Subcutaneous adipose tissue (tissue), 4 donors: Measurements from ENCODE around the gene GOLGA6A. TPM values are rescaled to one million over a fixed set of nuclear protein-coding genes. Genes with fewer than 3 reads are reported as not detected.

Experiments used
- total RNA-seq, 4 donors: library from RNA; depleted of rRNA; stranded (reverse); fragments of >200 nt; gene quantifications; one replicate each; pipeline ENCODE4 v1.1.0, GENCODE V29; 2016
- TF ChIP-seq, protein P1 (sequence below): fragments of 450-650 bp; IDR thresholded peaks from one replicate; pipeline ENCODE4 v1.5.1; 2016; ENCODE audit warnings: low read depth, mild to moderate bottlenecking, control low read depth, antibody characterized with exemption, moderate library complexity

The GOLGA6A gene
- total RNA-seq, 4 donors from 2014 or later: 0.17 TPM; not detected in 3

DNA sequence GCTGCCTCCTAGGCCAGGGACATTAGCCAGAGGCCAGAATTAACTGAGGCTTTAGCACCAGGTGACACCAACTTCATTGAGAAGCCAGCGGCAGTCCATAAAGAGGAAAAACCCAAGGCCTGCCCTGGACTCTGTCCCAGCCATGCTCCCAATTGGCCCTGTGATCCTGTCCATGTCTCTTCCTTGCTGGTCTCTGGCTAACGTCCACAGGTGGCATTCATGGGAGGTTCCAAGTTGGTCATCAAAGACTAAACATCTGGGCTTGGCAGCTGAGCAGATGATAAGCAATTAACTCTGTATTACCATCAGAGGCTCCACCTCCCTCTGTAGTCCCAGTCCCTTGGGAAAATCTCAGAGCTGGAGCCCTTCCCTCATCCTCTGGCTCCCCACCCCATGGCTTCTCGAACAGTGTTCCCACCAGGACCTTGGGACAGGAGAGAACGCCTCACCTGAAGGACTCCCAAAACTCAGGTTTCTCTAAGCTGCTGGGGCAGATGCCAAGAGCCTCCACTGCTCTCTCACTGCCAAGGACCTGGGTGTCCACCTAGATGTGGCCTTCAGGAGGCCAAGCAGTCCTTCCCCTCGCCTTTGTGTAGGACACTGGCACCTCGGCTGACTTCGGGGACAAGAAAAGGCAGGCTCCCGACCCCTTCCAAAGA lies 40.4 kb downstream of the GOLGA6A start:
- TF ChIP-seq, protein P1, sequence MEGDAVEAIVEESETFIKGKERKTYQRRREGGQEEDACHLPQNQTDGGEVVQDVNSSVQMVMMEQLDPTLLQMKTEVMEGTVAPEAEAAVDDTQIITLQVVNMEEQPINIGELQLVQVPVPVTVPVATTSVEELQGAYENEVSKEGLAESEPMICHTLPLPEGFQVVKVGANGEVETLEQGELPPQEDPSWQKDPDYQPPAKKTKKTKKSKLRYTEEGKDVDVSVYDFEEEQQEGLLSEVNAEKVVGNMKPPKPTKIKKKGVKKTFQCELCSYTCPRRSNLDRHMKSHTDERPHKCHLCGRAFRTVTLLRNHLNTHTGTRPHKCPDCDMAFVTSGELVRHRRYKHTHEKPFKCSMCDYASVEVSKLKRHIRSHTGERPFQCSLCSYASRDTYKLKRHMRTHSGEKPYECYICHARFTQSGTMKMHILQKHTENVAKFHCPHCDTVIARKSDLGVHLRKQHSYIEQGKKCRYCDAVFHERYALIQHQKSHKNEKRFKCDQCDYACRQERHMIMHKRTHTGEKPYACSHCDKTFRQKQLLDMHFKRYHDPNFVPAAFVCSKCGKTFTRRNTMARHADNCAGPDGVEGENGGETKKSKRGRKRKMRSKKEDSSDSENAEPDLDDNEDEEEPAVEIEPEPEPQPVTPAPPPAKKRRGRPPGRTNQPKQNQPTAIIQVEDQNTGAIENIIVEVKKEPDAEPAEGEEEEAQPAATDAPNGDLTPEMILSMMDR: no peak

DNA sequence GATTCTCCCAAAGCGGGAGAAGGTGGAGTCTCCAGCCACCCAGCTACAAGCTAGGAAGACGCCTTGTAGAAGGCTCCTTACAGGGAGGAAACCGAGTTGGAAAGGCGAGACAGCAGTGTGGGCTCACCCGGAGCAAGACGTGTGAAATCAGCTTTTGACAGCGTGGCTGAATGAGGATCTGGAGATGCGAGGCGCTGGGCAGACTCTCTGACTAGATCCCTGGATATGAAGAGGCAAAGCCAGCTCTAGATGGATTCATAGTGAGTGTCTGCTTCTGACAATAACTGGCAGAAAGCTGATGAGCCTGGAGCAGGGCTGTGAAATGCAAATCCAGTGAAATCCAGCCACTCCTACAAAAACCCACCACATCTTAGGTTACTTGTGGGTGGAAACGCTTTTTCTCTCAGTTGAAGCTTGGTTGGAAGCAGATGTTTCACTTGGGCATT lies 41.0 kb downstream of the GOLGA6A start:
- TF ChIP-seq, protein P1: no peak

DNA sequence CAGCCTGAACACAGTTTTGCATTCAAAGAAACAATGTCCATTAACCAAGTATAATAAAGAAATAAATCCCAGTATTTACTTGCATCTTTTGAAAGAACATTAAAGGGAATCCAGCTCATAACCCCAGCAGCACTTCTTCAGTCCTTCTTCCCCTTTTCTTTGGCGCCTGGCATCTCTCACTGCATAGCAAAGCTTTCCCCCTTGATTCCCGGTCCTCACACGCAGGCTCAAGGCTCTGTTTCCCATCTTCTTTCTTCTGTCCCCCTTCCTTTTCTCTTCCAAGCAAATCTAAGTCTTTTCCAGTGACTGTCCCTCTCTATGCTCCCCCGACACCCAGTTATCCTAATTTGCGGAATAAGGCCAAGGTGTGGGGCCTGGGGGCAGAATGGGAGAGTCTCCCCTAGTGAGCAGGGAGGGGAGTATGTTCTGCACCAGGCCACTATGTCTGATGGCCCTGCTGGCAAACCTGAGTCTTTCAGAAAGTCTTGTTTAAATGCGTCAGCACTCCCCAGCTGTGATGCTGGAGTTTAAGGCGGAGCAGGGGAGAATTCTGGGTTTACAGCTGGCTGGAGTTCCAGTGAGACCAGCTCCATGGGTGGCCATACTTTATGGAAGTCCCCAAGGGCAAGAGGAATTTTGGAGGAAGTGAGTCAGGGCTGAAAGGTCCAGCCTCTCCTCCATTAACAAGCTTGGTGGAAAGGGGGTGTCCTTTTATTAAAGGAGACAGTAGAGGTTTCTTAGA lies 42.1 kb downstream of the GOLGA6A start:
- TF ChIP-seq, protein P1: no peak

DNA sequence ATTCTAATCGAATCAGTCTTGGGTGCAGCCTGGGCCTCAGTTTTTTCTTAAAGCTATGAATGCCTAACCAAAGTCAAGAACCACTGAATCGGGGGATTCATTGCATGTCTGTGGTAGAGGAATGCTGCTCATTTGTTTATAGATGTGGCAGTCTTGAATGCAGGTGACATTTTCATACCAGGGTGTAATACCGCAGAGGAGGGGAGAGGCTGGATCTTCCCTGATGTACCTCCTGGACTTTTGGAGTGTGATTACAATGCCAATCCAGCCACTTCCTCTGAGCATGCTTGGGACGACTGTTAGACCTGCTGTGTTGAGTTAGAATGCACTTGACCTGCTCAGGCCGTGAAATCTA lies 42.7 kb downstream of the GOLGA6A start:
- TF ChIP-seq, protein P1: no peak

DNA sequence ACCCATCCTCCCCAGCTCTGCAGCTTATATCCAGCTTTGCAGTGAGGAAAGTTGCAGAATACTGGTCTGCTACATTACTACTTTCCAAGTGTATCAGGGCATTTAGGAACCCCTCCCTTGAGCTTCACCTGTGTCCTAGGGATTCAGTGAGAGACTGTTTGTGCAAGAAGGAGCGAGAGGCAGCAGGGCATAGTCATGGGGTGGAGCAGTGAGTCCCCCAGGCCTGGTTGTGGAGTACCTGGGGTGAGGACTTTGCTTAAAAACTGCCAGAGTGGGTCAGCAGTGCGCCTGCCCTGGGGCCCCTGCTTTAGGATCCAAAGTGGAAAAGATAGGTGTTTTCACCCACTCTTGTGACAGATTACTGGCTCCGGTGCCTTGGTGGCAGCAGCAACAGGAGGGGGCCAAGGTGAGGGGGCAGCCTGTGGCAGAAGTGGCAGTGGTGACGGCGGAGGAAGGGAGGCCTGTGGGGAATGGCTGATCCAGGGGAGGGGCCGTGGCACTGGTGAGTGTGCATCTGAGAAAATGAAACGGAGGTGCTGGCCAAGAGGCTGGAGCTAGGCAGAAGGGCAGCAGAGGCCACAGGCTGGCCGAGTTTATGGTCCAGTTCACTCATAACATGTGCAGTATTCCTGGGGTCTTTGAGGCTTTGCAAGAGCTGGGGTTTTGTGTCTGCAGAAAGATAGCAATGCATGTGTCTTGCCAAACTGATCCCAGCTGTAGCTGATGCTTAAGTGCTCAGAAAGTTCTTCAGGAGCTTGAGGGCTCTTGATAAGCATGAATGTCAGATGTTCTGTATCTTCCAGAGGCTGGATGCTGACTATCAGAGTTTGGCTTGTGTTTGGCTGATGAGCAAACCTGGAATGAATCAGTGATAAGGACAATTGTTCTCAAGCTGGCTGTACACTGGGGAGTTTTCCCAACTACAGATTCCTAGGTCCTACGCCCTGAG lies 43.4 kb downstream of the GOLGA6A start:
- TF ChIP-seq, protein P1: no peak

DNA sequence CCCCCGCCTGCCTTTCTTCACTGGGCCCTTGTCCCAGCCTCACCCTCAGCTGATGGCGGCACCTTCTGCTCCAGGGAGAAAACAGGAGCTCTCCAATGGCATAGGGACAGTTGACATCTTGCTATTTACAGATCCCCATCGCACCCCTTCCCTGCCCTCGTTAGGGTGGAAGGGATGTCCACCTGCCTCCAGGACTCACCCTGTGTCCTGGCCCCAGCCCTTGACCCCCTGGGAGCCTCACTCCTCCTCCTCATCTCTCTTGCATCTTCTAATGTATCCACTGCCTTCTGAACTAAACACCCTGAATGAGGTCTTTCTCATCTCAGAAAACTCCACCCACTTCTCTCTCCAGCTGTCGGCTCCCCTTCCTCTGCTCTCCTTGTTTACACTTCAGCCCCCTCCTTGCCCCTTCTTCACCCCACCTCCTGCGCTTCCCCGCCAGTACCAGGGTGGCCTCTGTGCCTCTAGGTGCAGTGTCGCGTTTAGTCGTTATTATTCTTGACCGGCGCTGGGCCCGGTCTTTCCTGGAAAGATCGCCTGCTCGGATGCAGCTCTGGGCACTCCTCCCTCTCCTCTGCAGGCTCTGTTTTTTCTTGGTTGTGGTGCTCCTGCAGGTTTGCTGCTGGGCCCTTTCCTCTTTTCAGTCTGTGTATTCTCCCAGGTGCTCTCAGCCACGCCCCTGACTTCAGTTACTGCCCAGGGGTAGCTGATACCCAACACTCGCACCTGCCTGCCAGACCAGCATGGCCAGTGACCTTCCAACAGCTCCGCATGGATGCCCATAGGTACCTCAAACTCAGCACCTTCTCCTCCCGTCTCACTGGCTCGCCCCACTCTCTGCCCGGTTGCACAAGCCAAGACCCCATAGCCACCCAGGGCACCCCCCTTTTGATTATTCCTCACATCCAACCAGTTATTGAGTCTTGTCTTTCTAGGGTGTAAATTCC lies 44.9 kb downstream of the GOLGA6A start:
- TF ChIP-seq, protein P1: no peak
